ENCODE data around the gene RTN1.
A peak's percentile ranks its signal among the peaks of the same experiment; 100 is the strongest.

Gene RTN1

DNA sequence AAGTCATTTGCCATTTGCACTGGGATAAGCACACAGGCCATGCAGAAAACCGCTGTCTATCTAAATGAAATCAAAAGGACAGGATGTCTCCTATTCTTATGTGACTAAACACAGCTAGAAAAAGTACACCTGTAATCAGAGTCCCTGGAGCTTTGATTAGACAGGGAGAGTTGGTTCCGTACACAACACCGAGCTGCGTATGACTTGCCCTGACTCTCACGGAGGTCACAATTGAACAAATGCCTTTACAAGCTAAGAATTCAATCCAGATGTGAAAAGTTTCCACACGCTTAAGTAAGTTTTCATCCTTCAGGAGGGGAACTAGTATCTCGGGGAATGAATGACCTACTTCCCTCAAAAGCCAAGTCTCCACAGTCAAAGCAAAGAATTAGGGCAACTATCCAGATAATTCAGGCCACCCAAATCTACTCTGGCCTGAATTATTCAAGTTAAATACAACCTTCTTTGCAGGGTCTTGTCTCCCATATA, 67.5 kb downstream of the RTN1 start:
- DNase-seq (ENCODE audit: low spot score): no peak

GRCh38 chr14:59788176-59788575, 82.4 kb downstream of the RTN1 start:
- DNase-seq (ENCODE audit: low spot score): no peak

DNA sequence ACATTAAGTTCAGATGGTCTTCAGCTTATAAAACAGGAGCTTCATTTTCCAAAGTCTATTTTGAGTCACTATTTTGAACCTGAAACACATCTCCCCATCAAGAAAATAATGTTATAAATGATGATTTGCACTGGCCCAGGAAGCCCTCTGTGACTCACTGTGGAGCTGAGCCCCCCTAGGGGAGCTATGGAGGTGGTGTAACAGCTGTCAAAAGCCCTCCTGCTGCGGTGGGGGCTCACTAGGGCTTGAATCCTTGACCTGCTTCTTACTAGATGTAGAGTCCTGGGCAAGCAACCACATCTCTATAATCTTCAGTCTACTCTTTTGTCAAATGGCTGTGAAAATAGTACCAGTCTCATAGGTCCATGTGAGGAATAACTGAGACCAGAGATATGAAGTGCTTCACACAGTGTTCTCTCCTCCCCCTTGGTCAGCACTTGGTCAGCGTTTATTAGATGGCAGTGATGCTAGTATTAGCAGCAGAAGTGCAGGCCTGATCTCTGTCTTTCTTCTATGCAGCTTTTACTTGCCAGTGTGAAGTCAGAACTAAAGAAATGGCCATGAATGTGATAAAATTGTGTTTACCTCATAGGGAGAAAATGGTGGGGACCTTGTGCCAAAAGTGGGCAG, 83.4 kb downstream of the RTN1 start:
- no peak for DNase-seq (ENCODE audit: low spot score)

DNA sequence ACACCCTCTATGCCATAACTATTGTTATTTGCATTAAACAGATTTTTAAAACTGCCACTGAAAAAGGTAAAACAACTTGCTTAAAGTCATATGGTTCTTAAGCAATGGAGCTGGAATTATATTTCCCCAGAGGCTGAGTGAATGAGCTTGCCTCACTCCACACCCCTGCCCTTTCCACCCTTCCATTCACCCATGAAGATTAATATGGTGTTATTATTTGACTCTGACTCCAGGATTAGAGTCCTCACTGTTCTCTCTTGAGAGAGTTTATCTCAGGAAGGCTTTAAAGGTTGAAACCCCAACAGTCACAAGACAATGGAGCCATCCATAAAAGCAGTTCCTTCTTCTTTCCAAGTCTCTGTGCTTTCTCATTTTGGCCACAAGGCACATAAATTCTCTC, 84.9 kb downstream of the RTN1 start:
- no peak for DNase-seq (ENCODE audit: low spot score)

GRCh38 chr14:59782760-59783159, 87.8 kb downstream of the RTN1 start:
- no peak for DNase-seq (ENCODE audit: low spot score)

DNA sequence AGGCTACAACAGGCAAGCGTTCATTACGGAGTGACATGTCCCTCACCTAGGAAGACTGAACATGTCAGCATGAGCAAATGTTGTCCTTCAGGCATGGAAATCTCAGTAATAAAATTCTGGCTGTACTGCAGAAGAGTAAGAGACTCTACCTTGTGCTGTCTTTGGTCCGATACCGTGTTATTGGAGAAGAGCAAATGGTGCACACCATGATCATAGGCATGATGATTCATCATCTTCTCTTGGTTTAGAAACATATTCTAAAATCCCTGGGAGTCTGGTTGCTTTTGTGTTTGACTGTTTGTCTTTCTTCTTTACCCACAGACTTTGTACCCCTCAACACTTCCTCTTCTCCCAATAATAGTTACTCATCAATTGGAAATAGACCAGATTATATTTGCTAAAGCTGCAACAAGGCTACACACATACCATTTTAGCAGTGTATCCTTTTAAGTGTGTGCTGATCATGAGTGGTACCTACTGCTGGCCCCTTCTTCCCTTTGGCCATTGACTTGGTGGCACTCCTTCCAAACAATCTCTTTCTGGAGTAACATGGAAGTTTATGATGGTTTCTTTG, 93.5 kb downstream of the RTN1 start:
- no peak for DNase-seq (ENCODE audit: low spot score)

DNA sequence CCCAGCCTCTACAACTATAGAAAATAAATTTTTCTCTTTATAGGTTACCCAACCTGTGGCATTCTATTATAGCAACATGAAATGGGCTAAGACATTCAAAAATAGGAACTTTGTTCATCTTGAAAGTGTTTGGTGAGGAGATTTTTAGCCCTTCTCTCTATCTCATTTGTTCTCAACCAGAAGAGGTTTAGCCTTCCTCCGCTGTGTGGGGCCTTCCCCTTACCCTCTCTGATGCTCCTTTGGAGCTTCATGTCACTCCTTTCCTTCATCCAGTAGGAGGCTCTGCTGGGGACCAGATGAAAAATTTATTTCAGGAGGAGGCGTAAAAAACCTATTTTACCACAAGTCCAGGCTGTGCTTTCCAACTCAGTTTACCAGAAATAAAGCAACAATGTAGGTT, 94.1 kb downstream of the RTN1 start:
- no peak for DNase-seq (ENCODE audit: low spot score)

DNA sequence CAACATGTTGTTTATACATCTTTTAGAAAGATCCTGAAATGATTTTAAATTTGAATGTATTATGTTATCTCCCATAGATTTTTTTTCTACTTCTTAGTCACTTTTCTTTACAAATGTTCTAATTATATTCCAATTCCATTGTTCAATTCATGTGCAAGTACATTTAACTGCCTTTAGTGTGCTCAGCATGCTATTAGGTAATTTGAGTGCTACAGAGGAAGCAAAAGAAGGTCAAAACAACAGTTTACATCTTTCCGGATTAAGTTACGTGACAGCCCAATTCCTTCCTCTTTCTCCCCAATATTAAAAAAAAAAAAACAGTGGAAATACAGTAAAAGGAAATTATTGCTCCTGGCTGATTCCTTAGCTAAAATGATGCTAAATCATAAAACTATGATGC, 98.3 kb downstream of the RTN1 start:
- no peak for DNase-seq (ENCODE audit: low spot score)

DNA sequence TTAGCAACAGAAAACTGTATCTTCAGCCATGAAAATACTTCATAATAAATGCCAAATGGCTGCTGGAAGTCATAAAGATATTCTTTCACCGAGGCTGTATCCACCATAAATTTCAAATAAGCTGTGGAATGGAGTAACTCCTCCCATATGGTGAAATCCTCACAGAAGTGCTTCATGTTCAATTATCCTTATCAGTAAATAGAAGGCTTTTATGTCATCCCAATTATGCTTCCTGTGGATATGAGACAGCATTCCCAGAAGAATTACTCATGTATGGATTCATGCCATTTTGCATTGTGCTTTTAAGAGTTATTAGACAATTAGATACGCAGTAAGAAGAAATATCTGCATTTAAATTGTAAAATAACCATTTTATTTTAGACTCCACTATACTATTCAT, 99.0 kb downstream of the RTN1 start:
- no peak for DNase-seq (ENCODE audit: low spot score)

DNA sequence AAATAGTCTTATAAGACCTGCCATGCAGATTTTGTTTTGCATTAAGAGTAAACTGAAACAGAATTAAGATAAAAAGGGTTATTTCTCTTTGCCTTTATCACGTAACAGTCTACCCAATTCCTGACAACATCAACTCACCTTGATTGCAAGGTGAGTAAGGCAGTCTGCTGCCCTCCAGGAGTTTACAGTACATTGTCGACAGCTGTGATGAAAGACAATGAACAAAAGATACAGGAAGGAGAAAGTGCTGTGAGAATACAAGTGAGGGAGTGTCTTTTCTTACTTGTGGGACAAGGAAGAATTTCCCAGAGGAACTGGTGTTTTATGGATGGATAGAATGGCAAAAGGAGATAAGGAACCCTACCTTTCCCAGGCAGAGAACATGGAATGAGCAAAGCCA, 101.0 kb downstream of the RTN1 start:
- DNase-seq (ENCODE audit: low spot score): no peak

DNA sequence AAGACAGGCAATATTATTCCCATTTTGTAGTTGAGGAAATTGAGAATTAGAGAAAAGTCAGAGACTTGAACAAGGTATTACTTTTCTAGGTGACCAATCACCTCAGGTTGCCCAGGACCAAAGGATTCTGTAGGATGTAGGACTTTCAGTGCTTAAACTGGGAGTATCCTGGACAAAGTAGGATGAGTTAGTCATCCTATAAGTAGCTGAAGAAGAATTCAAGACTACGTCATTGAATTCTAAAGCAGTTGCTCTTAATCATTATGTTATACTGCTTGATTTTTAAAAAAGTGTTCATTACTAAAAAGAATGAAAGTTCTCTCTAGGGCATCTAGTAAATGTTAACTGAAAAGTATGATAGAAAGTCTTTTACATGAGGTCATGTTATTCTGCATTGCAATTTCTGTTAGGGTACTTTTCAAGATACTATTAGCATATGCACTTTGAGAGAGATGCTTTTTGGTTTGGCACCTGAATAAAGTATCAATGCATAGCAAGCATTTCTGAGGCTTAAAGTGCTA, 101.7 kb downstream of the RTN1 start:
- no peak for DNase-seq (ENCODE audit: low spot score)

- DNase-seq (ENCODE audit: low spot score): no peak
These were observed 108.7 kb downstream of the RTN1 start for GRCh38 chr14:59761851-59762250.

DNA sequence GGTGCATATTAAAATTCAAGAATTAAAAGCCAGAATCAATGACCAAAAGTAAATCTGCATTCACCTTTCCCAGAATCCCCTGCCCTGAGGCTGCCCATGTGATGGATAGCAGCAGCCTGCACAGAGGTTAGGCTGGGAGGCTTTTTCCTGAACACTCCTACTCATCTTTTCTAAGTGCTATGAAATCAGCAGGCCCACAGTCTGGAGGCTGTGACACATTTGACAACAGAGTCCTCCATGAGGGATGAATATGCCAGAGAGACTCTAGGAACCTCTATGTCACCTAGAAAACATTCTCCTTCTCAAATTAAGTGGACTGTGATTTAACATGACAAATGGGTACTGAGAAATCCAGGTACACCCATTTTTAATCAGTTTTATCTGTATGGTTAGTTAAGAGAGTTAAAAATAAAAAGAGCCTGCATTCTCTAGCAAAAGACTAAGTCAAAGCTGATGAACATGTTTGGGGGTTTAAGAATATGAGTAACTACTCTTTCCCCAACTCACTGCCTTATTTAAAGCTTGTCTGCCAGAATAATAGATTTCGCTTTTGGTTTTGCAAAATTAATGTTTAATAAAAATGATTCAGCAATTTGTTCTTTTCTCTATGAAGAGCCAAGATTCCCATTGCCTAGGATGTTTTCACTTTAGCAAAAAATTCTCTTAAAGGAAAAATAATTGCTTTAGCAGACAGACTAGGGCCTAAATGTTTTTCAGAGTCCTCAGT, 115.0 kb downstream of the RTN1 start:
- DNase-seq (ENCODE audit: low spot score): peak; percentile 23

DNA sequence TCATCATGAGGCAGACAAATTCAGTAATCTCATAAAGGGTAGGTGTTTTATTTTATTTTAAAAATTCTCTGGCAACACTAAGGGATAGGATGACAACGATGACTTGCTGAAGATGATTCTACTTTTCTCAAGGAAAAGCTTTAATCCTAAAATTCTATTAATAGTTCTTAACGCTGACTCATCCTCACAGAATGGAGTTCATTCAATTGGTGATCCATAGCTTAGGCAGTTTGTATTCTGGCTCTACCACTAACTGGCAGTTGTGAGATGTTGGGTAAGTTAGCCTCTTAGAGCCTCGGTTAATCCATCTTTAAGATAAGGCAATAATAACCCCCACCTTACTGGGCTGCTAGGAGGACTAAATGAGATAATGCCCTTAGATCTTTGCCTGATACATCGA, 116.3 kb downstream of the RTN1 start:
- DNase-seq (ENCODE audit: low spot score): peak; percentile 34

DNA sequence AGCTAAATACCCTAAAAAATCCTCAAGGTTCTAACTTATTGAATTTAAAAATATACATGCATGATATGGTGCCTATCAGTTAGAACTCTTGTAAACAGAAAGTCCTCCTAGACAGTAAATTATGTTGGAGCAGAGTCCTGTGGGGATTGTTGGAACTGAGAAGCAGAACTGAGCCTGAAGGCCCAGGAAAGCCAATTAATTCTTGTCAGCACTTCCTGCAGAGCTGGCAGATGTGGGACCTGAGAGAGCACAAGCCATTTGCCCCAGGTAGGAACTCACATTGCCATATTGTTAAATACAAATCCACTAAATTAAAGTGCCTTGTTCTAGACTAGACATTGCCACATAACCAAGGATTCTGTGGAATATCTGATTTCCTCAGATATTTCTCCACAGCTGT, 117.1 kb downstream of the RTN1 start:
- no peak for DNase-seq (ENCODE audit: low spot score)

DNA sequence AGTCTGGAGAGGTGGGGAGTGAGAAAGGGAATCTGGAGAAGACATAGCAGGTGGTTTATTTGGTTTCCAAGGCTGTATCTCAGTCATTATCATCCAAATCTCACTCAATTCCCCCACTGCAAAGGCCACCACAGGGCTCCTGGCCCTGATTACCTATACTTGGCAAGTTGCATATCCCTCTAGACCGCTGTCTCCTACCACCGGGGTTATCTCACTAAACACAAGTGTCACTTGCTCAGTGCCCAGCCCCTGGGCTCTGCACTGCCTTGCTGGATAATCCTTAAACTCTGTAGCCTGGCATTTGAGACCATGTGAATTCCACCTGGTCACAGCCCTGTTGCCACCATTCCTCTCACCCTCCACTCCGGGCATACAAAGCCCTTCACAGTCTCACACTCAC, 119.0 kb downstream of the RTN1 start:
- no peak for DNase-seq (ENCODE audit: low spot score)

DNA sequence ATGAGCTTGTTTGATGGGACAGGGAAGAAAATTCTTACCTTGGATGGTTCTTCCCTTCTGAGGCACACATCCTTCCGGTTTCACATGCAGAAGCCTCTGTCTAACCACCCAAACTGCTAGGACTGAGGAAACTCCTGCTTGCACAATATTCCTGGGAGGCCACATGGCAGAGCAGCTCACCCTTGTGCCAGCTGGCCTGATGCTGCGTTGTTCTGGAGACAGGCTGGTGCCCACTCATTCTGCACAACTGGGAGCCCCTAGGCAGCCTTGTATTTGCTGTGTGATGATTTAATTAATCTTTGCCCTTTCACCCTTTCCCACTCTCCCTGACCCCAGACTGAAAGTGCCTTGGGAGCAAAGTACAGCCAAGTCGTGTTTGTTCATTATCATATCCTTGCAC, 130.8 kb downstream of the RTN1 start:
- no peak for DNase-seq (ENCODE audit: low spot score)

- DNase-seq (ENCODE audit: low spot score): no peak
These were observed 142.3 kb downstream of the RTN1 start for GRCh38 chr14:59728304-59728703.

GRCh38 chr14:59727073-59727661, 143.4 kb downstream of the RTN1 start:
- DNase-seq (ENCODE audit: low spot score): no peak

DNA sequence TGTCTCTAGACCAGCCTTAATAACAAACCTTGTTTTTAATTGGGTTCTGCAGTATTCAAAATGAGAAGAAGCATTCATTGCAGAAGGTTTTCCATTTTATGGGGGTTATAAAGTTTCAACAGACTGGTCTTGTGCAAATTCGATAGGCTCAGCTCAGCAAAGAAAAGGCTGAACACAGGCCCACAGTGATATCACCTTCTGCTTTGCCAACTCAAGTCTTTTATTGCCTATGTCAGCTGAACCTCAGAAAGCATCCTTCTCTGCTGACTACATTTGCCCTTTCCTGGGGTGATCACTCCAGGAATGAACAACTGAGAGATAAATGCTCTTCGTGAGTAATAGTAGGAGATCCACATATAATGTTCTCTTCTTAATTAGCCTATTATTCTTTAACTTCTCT, 159.5 kb downstream of the RTN1 start:
- no peak for DNase-seq (ENCODE audit: low spot score)

DNA sequence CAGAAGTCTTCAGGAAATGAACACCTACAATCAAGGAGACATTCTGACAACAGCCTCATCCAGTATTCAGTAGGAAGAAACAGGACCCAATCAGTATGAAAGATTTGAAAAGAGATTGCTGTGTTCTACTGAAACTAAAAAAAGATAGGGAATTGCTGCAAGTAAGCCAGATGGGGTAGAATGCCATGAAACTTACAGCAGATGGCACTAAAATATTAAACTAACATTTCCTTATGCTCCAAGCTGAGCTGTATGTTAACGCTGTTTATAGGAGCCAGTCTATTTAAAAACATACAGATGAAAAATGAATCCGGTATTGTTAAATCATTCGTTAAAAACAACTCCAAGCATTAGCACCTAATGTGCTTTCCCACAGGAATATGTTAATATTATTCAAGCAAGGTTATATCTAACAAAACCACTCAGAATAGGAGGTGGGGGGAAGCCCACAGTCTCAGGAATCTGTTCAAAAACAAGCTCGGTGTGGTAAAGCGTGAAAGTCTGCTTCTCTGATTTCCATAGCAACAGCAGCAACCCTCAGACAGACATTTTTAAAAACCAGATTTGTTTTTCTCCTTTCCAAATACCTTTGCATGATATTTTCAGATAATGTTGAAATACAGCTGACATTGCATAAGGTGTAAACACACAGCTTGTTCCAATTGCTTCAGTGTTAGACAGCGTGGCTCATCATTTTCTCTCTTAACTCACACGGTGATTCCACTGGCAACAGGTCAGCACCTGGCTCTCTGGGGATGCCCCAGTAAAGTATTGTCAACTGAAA, 162.6 kb downstream of the RTN1 start:
- DNase-seq (ENCODE audit: low spot score): peak; percentile 45

GRCh38 chr14:59705866-59706265, 164.7 kb downstream of the RTN1 start:
- no peak for DNase-seq (ENCODE audit: low spot score)
